C4-2B (cell line): ENCODE data around the gene C5AR1.

Experiments used
- ZFX ChIP-seq: fragments of 450-650 bp; IDR thresholded peaks from 2 replicates; pipeline ENCODE4 v1.6.1; 2017
- TF ChIP-seq, protein P1 (sequence below): fragments of 450-650 bp; conservative IDR thresholded peaks from 2 replicates; pipeline ENCODE4 v1.5.1; 2017; ENCODE audit warnings: mild to moderate bottlenecking

- TF ChIP-seq ZFX, result no peak
- TF ChIP-seq, protein P1, sequence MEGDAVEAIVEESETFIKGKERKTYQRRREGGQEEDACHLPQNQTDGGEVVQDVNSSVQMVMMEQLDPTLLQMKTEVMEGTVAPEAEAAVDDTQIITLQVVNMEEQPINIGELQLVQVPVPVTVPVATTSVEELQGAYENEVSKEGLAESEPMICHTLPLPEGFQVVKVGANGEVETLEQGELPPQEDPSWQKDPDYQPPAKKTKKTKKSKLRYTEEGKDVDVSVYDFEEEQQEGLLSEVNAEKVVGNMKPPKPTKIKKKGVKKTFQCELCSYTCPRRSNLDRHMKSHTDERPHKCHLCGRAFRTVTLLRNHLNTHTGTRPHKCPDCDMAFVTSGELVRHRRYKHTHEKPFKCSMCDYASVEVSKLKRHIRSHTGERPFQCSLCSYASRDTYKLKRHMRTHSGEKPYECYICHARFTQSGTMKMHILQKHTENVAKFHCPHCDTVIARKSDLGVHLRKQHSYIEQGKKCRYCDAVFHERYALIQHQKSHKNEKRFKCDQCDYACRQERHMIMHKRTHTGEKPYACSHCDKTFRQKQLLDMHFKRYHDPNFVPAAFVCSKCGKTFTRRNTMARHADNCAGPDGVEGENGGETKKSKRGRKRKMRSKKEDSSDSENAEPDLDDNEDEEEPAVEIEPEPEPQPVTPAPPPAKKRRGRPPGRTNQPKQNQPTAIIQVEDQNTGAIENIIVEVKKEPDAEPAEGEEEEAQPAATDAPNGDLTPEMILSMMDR, result no peak
These were observed 5.6 kb downstream of the C5AR1 start for GRCh38 chr19:47315125-47315821.
